Liver (tissue), 3 donors: Measurements from ENCODE around the gene SLC11A1.

Source experiments
- HNF4A ChIP-seq, 2 donors: conservative IDR thresholded peaks; 2 replicates each; pipeline ENCODE4 v1.6.1; 2016; ENCODE audit warnings: antibody characterized with exemption in 2 of 2, mild to moderate bottlenecking in 2 of 2
- RAD21 ChIP-seq, 2 donors: IDR thresholded peaks; 2 replicates each; pipeline ENCODE4 v1.6.1; 2016; ENCODE audit warnings: antibody characterized with exemption in 2 of 2, mild to moderate bottlenecking in 2 of 2
- TAF1 ChIP-seq: conservative IDR thresholded peaks from 2 replicates; pipeline ENCODE4 v1.6.1; 2016; ENCODE audit warnings: antibody characterized with exemption, mild to moderate bottlenecking
- TF ChIP-seq, protein P1 (sequence below): fragments of 150-350 bp; IDR thresholded peaks from 2 replicates; pipeline ENCODE4 v1.5.1; 2017; ENCODE audit warnings: improper control_type of control experiment, low read depth, low read length; ENCODE audit not compliant: missing input control
- TF ChIP-seq, protein P2 (sequence below): IDR thresholded peaks from 2 replicates; pipeline ENCODE4 v1.6.1; 2016; ENCODE audit warnings: antibody characterized with exemption
- TF ChIP-seq, protein P3 (sequence below): IDR thresholded peaks from 2 replicates; pipeline ENCODE4 v1.6.1; 2016; ENCODE audit warnings: antibody characterized with exemption
- TF ChIP-seq, protein P4 (sequence below): IDR thresholded peaks from 2 replicates; pipeline ENCODE4 v1.6.1; 2016; ENCODE audit warnings: antibody characterized with exemption, mild to moderate bottlenecking
- donor health status: healthy.
- donor health status: healthy.

DNA sequence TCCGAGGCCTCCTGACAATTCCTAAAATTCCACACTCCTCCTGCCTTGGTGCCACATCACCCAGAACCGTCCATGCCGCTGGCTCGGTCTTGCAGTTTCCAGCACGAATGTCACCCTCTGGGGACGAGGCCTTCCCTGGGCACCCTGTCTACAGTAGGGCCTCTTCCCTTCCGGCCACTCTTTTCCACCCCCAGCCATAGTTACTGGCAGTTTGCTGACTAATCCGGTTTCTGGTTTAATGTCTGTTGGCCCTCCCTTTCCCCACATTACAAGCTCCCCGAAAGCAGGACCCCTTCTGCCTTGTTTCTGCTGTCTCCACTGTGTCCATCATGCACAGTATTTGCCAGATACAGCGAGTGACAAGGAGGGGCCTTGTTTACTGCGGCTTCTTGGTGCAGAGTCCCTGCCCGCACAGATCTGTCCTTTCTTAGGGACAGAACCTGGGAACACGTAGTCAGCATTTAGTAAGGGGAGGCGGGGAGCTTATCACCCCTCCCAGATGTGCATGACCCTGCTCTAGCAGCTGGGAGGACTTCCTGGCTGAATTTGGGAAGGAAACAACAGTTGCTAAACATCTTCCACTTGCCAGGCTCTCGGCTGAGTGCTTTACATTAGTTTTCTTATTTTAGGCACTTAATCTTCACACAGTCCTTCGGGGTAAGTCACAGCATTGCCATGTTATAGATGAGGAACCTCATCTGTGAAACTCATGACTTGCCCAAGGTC lies 49.0 kb upstream of the SLC11A1 start:
- TF ChIP-seq, protein P1, sequence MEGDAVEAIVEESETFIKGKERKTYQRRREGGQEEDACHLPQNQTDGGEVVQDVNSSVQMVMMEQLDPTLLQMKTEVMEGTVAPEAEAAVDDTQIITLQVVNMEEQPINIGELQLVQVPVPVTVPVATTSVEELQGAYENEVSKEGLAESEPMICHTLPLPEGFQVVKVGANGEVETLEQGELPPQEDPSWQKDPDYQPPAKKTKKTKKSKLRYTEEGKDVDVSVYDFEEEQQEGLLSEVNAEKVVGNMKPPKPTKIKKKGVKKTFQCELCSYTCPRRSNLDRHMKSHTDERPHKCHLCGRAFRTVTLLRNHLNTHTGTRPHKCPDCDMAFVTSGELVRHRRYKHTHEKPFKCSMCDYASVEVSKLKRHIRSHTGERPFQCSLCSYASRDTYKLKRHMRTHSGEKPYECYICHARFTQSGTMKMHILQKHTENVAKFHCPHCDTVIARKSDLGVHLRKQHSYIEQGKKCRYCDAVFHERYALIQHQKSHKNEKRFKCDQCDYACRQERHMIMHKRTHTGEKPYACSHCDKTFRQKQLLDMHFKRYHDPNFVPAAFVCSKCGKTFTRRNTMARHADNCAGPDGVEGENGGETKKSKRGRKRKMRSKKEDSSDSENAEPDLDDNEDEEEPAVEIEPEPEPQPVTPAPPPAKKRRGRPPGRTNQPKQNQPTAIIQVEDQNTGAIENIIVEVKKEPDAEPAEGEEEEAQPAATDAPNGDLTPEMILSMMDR: no peak
- TF ChIP-seq RAD21 (IDR thresholded peaks at IDR 0.05): no peak
- TF ChIP-seq HNF4A (conservative IDR thresholded peaks at IDR 0.05): no peak
- TF ChIP-seq TAF1: no peak
- TF ChIP-seq, protein P2, sequence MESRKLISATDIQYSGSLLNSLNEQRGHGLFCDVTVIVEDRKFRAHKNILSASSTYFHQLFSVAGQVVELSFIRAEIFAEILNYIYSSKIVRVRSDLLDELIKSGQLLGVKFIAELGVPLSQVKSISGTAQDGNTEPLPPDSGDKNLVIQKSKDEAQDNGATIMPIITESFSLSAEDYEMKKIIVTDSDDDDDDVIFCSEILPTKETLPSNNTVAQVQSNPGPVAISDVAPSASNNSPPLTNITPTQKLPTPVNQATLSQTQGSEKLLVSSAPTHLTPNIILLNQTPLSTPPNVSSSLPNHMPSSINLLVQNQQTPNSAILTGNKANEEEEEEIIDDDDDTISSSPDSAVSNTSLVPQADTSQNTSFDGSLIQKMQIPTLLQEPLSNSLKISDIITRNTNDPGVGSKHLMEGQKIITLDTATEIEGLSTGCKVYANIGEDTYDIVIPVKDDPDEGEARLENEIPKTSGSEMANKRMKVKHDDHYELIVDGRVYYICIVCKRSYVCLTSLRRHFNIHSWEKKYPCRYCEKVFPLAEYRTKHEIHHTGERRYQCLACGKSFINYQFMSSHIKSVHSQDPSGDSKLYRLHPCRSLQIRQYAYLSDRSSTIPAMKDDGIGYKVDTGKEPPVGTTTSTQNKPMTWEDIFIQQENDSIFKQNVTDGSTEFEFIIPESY: no peak
- TF ChIP-seq, protein P3, sequence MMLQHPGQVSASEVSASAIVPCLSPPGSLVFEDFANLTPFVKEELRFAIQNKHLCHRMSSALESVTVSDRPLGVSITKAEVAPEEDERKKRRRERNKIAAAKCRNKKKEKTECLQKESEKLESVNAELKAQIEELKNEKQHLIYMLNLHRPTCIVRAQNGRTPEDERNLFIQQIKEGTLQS: no peak
- TF ChIP-seq, protein P4, sequence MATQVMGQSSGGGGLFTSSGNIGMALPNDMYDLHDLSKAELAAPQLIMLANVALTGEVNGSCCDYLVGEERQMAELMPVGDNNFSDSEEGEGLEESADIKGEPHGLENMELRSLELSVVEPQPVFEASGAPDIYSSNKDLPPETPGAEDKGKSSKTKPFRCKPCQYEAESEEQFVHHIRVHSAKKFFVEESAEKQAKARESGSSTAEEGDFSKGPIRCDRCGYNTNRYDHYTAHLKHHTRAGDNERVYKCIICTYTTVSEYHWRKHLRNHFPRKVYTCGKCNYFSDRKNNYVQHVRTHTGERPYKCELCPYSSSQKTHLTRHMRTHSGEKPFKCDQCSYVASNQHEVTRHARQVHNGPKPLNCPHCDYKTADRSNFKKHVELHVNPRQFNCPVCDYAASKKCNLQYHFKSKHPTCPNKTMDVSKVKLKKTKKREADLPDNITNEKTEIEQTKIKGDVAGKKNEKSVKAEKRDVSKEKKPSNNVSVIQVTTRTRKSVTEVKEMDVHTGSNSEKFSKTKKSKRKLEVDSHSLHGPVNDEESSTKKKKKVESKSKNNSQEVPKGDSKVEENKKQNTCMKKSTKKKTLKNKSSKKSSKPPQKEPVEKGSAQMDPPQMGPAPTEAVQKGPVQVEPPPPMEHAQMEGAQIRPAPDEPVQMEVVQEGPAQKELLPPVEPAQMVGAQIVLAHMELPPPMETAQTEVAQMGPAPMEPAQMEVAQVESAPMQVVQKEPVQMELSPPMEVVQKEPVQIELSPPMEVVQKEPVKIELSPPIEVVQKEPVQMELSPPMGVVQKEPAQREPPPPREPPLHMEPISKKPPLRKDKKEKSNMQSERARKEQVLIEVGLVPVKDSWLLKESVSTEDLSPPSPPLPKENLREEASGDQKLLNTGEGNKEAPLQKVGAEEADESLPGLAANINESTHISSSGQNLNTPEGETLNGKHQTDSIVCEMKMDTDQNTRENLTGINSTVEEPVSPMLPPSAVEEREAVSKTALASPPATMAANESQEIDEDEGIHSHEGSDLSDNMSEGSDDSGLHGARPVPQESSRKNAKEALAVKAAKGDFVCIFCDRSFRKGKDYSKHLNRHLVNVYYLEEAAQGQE: no peak
